Vagina (tissue), 2 donors: ENCODE data around the gene MYRIP. TPM values are rescaled to one million over a fixed set of nuclear protein-coding genes. Genes with fewer than 3 reads are reported as not detected.

Experiments used
- DNase-seq, 2 donors: peaks; one replicate each; pipeline ENCODE4 v3.0.0-alpha.2; 2017; ENCODE audit errors: extremely low spot score in 2 of 2
- H3K27ac ChIP-seq: fragments of 200-600 bp; sonication (generic); one replicate; pipeline ENCODE4 v1.5.1; 2019
- H3K27me3 ChIP-seq: fragments of 200-600 bp; sonication (generic); one replicate; pipeline ENCODE4 v1.5.1; 2019
- H3K36me3 ChIP-seq, 2 donors: fragments of 200-600 bp; sonication (generic); one replicate each; pipeline ENCODE4 v1.5.1; 2017 to 2019
- H3K4me1 ChIP-seq: fragments of 200-600 bp; sonication (generic); one replicate; pipeline ENCODE4 v1.5.1; 2019
- H3K4me3 ChIP-seq, 2 donors: fragments of 200-600 bp; sonication (generic); 1 replicate in 1 of 2; 2 replicates in 1 of 2; pipeline ENCODE4 v1.5.1; 2016 to 2019
- H3K9me3 ChIP-seq: fragments of 200-600 bp; sonication (generic); one replicate; pipeline ENCODE4 v1.5.1; 2019
- CTCF ChIP-seq, 3 experiments: fragments of 450-650 bp in 2 of 3; fragments of 200-600 bp in 1 of 3; sonication (generic) in 1 of 3; IDR thresholded peaks; one replicate each; pipeline ENCODE4 v1.5.1; 2017 to 2019; ENCODE audit warnings: antibody characterized with exemption in 3 of 3, mild to moderate bottlenecking in 2 of 3, moderate library complexity in 2 of 3
- POLR2A ChIP-seq, 2 donors: fragments of 450-650 bp; IDR thresholded peaks; one replicate each; pipeline ENCODE4 v1.6.1; 2017; ENCODE audit warnings: antibody characterized with exemption in 2 of 2, mild to moderate bottlenecking in 2 of 2, moderate library complexity in 2 of 2
- POLR2AphosphoS5 ChIP-seq, 2 donors: sonication (generic); formaldehyde crosslinking; IDR thresholded peaks; one replicate each; pipeline ENCODE4 v1.9.0; 2017; ENCODE audit warnings: antibody characterized with exemption in 2 of 2, mild to moderate bottlenecking in 2 of 2, low read depth in 1 of 2; ENCODE audit not compliant: insufficient read depth in 1 of 2
- intact Hi-C: fragments of 100-400 bp; cut with DNase I; formaldehyde crosslinking; loops from one replicate; pipeline ENCODE4 v1.15.1; 2023
- total RNA-seq: library from RNA; depleted of rRNA; stranded (reverse); fragments of >200 nt; gene quantifications from one replicate; pipeline ENCODE4 v1.2.3, GENCODE V29; 2016

The MYRIP gene
- total RNA-seq, 1 donor from 2014 or later = 7.4 TPM

GRCh38 chr3:40264451-40264850, 455.0 kb downstream of the MYRIP start:
- intact Hi-C loops = no loop called here
- H3K9me3 ChIP-seq = no peaks in the 10 kb centered on the region

GRCh38 chr3:40265181-40265580, 455.8 kb downstream of the MYRIP start:
- H3K9me3 ChIP-seq = no peaks in the 10 kb centered on the region
- no peaks in the 10 kb centered on the region for H3K27me3 ChIP-seq
- H3K4me3 ChIP-seq = no peak overlapping the region
- no peak overlapping the region for H3K27ac ChIP-seq
- TF ChIP-seq CTCF (IDR thresholded peaks at IDR 0.05) (no peak), POLR2AphosphoS5 (IDR thresholded peaks at IDR 0.05; ENCODE audit: insufficient read depth in 1 of 2, low read depth in 1 of 2) (no peak), POLR2A (IDR thresholded peaks at IDR 0.05) (no peak)
- intact Hi-C loops = no loop called here
- no peaks in the 10 kb centered on the region for H3K36me3 ChIP-seq
- H3K4me1 ChIP-seq = peaks cover 5% of the 10 kb centered on the region
- DNase-seq = no peak

More at GRCh38 chr3:40264451-40264850, 455.0 kb downstream of the MYRIP start:
- H3K4me1 ChIP-seq = peaks cover 5% of the 10 kb centered on the region
- TF ChIP-seq POLR2AphosphoS5 (IDR thresholded peaks at IDR 0.05; ENCODE audit: insufficient read depth in 1 of 2, low read depth in 1 of 2) (no peak), CTCF (IDR thresholded peaks at IDR 0.05) (no peak), POLR2A (IDR thresholded peaks at IDR 0.05) (no peak)
- H3K4me3 ChIP-seq = no peak overlapping the region
- H3K27ac ChIP-seq = no peak overlapping the region
- H3K27me3 ChIP-seq = no peaks in the 10 kb centered on the region
- no peak for DNase-seq
- no peaks in the 10 kb centered on the region for H3K36me3 ChIP-seq

- no peaks in the 10 kb centered on the region for H3K27me3 ChIP-seq
- no peak overlapping the region for H3K27ac ChIP-seq
- H3K4me3 ChIP-seq = no peak overlapping the region
- no peaks in the 10 kb centered on the region for H3K36me3 ChIP-seq
- no peak for TF ChIP-seq POLR2A (IDR thresholded peaks at IDR 0.05)
- no peak for TF ChIP-seq CTCF (IDR thresholded peaks at IDR 0.05)
- no peak for TF ChIP-seq POLR2AphosphoS5 (IDR thresholded peaks at IDR 0.05; ENCODE audit: insufficient read depth in 1 of 2, low read depth in 1 of 2)
- peaks cover 5% of the 10 kb centered on the region for H3K4me1 ChIP-seq
- no peaks in the 10 kb centered on the region for H3K9me3 ChIP-seq
- intact Hi-C loops = no loop called here
- no peak for DNase-seq
Measured at GRCh38 chr3:40267937-40268724, 458.7 kb downstream of the MYRIP start.

- no peak overlapping the region for H3K27ac ChIP-seq
- no peak for DNase-seq
- H3K4me3 ChIP-seq = no peak overlapping the region
- TF ChIP-seq POLR2AphosphoS5 (IDR thresholded peaks at IDR 0.05; ENCODE audit: insufficient read depth in 1 of 2, low read depth in 1 of 2) (no peak), POLR2A (IDR thresholded peaks at IDR 0.05) (no peak), CTCF (IDR thresholded peaks at IDR 0.05) (no peak)
- intact Hi-C loops = no loop called here
- no peaks in the 10 kb centered on the region for H3K27me3 ChIP-seq
- no peaks in the 10 kb centered on the region for H3K9me3 ChIP-seq
- H3K36me3 ChIP-seq = no peaks in the 10 kb centered on the region
- H3K4me1 ChIP-seq = peaks cover 5% of the 10 kb centered on the region
Measured at GRCh38 chr3:40268802-40269524, 459.6 kb downstream of the MYRIP start.

- H3K27me3 ChIP-seq = no peaks in the 10 kb centered on the region
- intact Hi-C loops = no loop called here
Measured at GRCh38 chr3:40278791-40279190, 469.4 kb downstream of the MYRIP start.

More at GRCh38 chr3:40278791-40279190, 469.4 kb downstream of the MYRIP start:
- Histone ChIP-seq H3K36me3 (no peaks in the 10 kb centered on the region), H3K4me1 (no peaks in the 10 kb centered on the region), H3K9me3 (no peaks in the 10 kb centered on the region), H3K4me3 (no peak overlapping the region), H3K27ac (no peak overlapping the region)
- no peak for DNase-seq
- no peak for TF ChIP-seq POLR2A (IDR thresholded peaks at IDR 0.05)
- TF ChIP-seq CTCF (IDR thresholded peaks at IDR 0.05) = no peak
- TF ChIP-seq POLR2AphosphoS5 (IDR thresholded peaks at IDR 0.05; ENCODE audit: insufficient read depth in 1 of 2, low read depth in 1 of 2) = no peak
